Activated naive CD4-positive, alpha-beta T cell treated with anti-CD3 and anti-CD28 coated beads for 36 hours (primary cell): ENCODE measurements around the gene ADI1. TPM values are rescaled to one million over a fixed set of nuclear protein-coding genes. Genes with fewer than 3 reads are reported as not detected.
"Not testable (repeated sequence)": the region's sequence is repeated elsewhere in the genome, so short reads cannot be mapped to it uniquely, and the experiment has no call there.

Experiments
- CTCF ChIA-PET: fragments of 350-600 bp; sonication (Branson Sonifier 250); formaldehyde crosslinking; loops from one replicate; lab custom pipeline; 2021; ENCODE audit warnings: antibody characterized with exemption; lab: Charles Lee
- DNase-seq: peaks from one replicate; pipeline ENCODE4 v3.0.0-alpha.2; 2020
- H3K27ac Mint-ChIP-seq: one replicate; pipeline ENCODE4 v1.8.0; 2021; ENCODE audit warnings: mild to moderate bottlenecking, mixed read lengths
- H3K27me3 Mint-ChIP-seq: one replicate; pipeline ENCODE4 v1.8.0; 2021; ENCODE audit warnings: low read depth, mixed read lengths
- H3K36me3 Mint-ChIP-seq: one replicate; pipeline ENCODE4 v1.8.0; 2021; ENCODE audit warnings: low read depth, mixed read lengths
- H3K4me1 Mint-ChIP-seq: one replicate; pipeline ENCODE4 v1.8.0; 2021; ENCODE audit warnings: low read depth, mixed read lengths
- H3K4me3 Mint-ChIP-seq: one replicate; pipeline ENCODE4 v1.8.0; 2021; ENCODE audit warnings: mild to moderate bottlenecking, moderate library complexity, mixed read lengths
- H3K9me3 Mint-ChIP-seq: one replicate; pipeline ENCODE4 v1.8.0; 2021; ENCODE audit warnings: mixed read lengths
- intact Hi-C: fragments of 100-400 bp; cut with micrococcal nuclease; formaldehyde crosslinking; loops from one replicate; pipeline ENCODE4 v1.15.1; 2023
- total RNA-seq, 2 experiments: library from RNA; stranded (reverse); gene quantifications; one replicate each; pipeline ENCODE4 v1.2.3, GENCODE V29; 2021

ADI1 gene
- total RNA-seq, 2 experiments from 2014 or later = 45.6 to 49.8 TPM

DNA sequence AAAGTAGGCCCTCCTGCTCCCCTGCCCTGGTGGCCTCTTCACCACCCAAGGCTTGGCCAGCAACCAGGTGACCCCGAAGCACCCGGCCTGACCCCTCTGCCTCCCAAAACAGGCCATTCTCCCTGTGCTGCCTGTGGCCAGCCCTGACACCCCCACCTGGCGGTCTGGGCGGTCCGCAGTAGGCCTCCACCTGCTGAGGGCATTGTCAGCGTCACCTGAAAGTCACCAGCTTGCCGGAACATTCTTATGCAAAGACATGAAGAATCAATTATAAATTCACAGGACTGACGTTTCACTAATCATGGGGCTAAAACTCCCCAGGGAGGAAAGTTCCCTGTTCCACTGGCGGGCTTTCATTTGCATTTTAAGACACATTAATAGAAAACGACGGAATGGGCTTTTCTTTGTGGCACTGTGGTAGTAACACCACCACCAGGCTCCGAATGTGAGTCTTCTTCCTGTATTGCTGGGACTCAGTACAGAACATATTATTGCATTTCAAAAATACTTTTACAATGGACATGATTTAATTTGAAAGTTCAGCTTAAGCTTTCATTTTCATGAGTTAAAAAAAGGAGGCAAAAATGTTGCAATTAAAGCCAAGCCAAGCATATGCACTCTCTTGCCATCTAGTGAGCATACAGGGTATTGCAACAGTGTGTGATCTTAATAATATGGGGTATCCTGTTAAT is 57.4 kb downstream of the ADI1 start:
- peaks cover 10% of the 10 kb centered on the region for H3K36me3 Mint-ChIP-seq
- no peaks in the 10 kb centered on the region for H3K27me3 Mint-ChIP-seq
- H3K9me3 Mint-ChIP-seq = no peaks in the 10 kb centered on the region
- intact Hi-C loops = loop anchor here (1.0 to 10.0 kb wide), 7 partner anchors 38 to 1341 kb away; partner anchors contain the start of gene EIPR1
- DNase-seq = peak; percentile 66
- H3K4me3 Mint-ChIP-seq = no peak overlapping the region
- H3K4me1 Mint-ChIP-seq = peaks cover 13% of the 10 kb centered on the region
- CTCF ChIA-PET = interaction anchor here (0.7 to 7.1 kb wide), 13 partner anchors 9 to 190 kb away, joined by 3 to 44 read pairs (median 5); no protein-coding TSS in a partner anchor
- peak overlapping the region; percentile 79 for H3K27ac Mint-ChIP-seq

DNA sequence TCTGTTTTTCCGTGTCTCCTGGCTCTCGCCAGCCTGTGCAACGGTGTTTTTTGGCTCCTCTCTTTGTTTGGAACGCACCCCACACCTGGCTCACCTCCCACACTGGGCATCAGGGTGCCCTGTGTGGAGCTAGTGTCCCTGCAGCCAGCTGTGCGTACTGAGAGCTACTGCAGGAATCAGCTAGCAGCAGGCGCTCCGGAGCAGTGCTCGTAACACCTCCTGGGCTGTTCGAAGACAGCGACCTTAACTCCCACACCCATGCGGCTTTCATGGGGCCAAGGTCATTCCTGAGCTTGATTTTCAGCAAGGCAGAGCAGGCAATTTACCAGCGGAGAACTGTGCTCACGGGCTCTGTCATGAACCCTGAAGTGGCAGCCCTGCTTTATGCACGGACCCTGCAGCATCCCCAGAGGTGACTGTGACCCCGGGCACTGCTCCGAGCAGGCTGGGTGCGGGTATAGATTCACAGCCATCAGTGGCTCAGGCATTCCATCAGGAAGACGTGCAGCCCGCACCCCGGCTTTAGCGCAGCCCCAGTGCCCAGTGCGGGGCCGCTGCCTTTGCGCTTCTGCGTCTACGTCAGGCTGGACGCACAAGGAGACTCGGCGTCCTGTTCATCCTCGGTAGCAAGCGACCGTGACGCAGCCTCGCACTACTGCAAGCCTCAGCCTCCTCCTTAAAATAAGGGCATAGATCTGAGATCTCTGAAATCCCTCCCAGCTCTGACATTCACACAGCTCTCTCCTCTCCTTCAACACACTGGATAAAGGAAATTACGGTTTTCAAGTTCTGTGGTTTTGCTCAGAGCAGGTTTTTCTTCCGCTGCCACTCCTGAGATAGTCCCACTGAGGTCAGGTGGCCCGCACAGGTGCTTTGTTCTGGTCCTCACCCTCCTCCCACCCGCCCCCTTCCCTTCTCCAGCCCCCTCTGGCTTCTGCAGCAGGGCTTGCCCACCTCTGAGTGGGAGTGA is 58.2 kb downstream of the ADI1 start:
- H3K4me3 Mint-ChIP-seq = no peak overlapping the region
- no peaks in the 10 kb centered on the region for H3K9me3 Mint-ChIP-seq
- no peak for DNase-seq
- H3K36me3 Mint-ChIP-seq = peaks cover 14% of the 10 kb centered on the region
- CTCF ChIA-PET = interaction anchor here (1.0 to 7.1 kb wide), 7 partner anchors 9 to 191 kb away, joined by 3 to 44 read pairs (median 6); no protein-coding TSS in a partner anchor
- intact Hi-C loops = loop anchor here (5.0 to 10.0 kb wide), 2 partner anchors 286 to 459 kb away; no protein-coding TSS in a partner anchor
- peaks cover 13% of the 10 kb centered on the region for H3K4me1 Mint-ChIP-seq
- H3K27ac Mint-ChIP-seq = peak overlapping the region; percentile 79
- no peaks in the 10 kb centered on the region for H3K27me3 Mint-ChIP-seq

DNA sequence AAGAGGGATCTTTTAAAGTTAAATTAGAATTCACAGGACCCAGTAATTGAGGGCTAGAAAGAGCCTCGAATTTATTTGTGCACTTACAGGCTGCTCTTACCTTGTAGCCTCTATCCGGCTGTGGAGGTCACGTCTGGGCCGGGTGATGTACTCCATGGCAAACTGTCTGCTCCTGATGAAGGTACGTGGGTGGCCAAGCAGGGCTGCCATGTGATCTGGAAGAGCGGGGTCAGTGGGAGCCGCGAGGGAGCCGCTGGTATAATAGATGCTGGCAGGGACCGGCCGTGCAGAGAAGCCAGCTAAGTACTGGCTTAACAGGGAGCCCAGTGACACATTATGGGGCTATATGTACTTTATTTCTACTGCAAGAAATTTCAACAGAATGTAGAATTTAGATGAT is 59.2 kb downstream of the ADI1 start:
- peaks cover 17% of the 10 kb centered on the region for H3K36me3 Mint-ChIP-seq
- peaks cover 13% of the 10 kb centered on the region for H3K4me1 Mint-ChIP-seq
- H3K4me3 Mint-ChIP-seq = no peak overlapping the region
- CTCF ChIA-PET = interaction anchor here (1.4 to 7.1 kb wide), 3 partner anchors 20 to 192 kb away, joined by 3 to 44 read pairs (median 10); no protein-coding TSS in a partner anchor
- intact Hi-C loops = loop anchor here (5.0 to 10.0 kb wide), 2 partner anchors 285 to 458 kb away; no protein-coding TSS in a partner anchor
- no peaks in the 10 kb centered on the region for H3K9me3 Mint-ChIP-seq
- H3K27ac Mint-ChIP-seq = no peak overlapping the region
- no peak for DNase-seq
- no peaks in the 10 kb centered on the region for H3K27me3 Mint-ChIP-seq

DNA sequence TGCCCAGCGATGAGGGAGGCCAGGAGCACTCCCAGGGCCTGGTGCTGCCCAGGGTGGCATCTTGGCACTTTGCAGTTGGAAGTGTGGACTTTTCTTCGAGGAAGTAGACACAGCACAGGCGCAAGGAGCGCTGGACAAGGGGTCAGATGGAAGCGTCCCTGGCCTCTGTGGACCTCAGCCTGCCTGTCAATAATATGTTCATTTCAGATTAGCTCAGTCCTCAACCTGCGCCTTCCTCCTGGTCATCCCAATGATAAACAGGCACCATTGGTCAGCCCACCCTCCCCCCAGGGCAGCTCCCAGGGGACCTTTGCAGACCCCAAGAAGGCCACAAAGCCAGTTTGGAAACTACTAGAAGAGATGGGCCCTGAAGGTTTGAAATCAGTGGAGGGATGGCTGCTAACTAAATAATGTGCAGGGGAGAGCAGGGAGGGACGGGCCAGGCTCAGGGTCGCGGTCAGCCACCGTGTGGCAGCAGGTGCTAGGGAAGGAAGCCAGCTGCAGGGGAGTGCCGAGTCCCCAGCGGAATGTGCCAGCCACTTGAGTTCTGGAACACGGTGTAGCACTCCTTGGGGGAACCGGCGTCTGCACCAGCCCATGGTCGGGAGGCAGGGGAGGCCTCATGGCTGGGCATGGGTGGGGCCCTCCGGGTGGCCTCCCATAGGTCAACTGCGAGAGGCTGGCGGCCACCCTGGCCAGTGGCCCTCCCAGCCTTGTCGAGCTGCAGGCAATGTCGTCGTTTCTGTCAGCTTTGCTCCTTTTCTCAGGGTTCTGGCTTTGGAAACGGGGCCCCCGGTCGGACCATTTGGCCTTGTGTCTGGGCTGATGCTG is 59.9 kb downstream of the ADI1 start:
- Mint-ChIP-seq H3K36me3 (peaks cover 17% of the 10 kb centered on the region), H3K4me1 (peaks cover 13% of the 10 kb centered on the region), H3K9me3 (no peaks in the 10 kb centered on the region), H3K27me3 (no peaks in the 10 kb centered on the region), H3K4me3 (no peak overlapping the region), H3K27ac (no peak overlapping the region)
- CTCF ChIA-PET = interaction anchor here (1.4 to 7.1 kb wide), 2 partner anchors 36 to 192 kb away, joined by 3 to 44 read pairs; no protein-coding TSS in a partner anchor
- intact Hi-C loops = loop anchor here (5.0 to 10.0 kb wide), 2 partner anchors 285 to 457 kb away; no protein-coding TSS in a partner anchor
- no peak for DNase-seq

DNA sequence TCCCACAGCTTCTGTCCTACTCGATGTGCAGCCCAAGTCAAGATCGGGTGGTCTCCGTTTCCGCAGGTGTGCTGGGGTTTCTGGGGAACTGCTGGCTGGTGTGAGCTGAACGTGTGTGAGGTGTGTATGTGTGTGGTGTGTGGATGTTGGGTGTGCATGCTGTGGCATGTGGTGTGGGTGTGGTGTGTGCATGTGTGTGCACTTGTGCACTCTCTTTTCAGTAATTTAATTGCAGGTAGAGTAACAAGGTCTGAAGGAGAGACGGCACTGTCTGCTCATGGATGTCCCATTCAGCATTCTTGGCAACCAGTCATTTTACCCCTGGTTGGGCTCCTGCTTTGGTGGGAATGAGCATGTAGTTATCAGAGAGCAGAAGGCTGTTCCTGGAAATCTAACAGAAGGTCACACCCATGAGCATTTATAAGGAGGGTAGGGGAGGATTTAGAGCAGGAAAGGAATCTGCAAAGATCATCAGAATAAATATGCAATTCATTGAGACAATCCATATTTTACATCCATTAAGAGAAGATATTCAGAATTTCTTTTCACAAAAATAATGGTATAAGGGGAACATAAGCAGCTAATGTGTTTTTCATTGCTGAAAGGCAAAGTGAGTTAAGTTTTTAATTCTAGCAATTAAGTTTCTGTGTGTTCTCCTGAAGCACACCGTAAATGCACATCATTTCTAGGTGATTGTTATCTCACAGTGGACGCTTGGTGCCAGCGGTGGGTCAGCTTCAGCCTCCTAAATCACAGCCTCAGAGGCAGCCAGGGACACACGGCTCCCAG is 60.7 kb downstream of the ADI1 start:
- H3K27ac Mint-ChIP-seq = no peak overlapping the region
- CTCF ChIA-PET = interaction anchor here (7.1 kb wide), 1 partner anchor 35 kb away, joined by 44 read pairs; no protein-coding TSS in a partner anchor
- peaks cover 15% of the 10 kb centered on the region for H3K36me3 Mint-ChIP-seq

DNA sequence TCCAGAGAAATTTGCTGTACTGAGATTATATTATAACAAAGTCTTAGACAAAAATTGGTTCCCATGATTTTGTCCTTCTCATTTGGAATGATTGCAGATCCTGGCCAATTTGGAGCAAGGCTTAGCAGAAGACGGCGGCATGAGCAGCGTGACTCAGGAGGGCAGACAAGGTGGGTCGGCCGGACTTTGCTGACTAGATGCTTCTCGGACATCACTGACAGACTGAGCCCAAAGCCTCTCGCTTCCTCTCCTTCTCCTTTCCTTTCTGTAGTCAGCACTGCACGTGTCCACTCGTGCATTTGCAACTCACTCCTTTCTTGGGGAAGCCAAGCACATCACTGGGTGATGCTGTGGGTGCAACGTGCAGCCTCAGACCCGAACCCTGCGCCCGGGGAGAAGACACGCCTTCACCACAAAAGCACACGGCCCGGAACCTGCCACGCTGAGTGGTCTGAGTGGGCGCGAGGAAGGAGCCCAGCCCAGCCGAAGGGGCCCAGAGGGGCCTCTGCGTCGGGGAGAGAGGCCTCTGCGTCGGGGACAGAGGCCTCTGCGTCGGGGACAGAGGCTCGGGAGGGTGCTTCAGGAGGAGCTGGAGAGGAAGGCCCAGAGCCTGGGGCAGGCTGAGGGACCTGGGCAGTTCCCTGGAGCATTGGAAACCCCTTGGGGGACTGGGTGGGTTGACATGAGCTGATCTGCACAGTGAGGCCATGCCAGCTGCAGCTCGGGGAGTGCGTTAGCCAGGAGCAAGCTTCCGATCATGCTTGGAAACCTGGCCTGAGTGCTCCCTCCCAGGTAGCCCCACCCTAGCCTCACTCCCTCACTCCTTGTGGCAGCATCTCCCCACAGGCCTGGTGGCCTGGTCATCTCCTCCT is 61.6 kb downstream of the ADI1 start:
- CTCF ChIA-PET = interaction anchor here (7.1 kb wide), 1 partner anchor 34 kb away, joined by 44 read pairs; no protein-coding TSS in a partner anchor
- no peak for DNase-seq
- intact Hi-C loops = no loop called here
- no peak overlapping the region for H3K4me3 Mint-ChIP-seq
- no peak overlapping the region for H3K27ac Mint-ChIP-seq
- no peaks in the 10 kb centered on the region for H3K27me3 Mint-ChIP-seq
- H3K9me3 Mint-ChIP-seq = no peaks in the 10 kb centered on the region
- H3K36me3 Mint-ChIP-seq = peaks cover 13% of the 10 kb centered on the region
- H3K4me1 Mint-ChIP-seq = peaks cover 13% of the 10 kb centered on the region

More for the DNA sequence above, 60.7 kb downstream of the ADI1 start:
- Mint-ChIP-seq H3K27me3 (no peaks in the 10 kb centered on the region), H3K4me3 (no peak overlapping the region), H3K9me3 (no peaks in the 10 kb centered on the region), H3K4me1 (peaks cover 13% of the 10 kb centered on the region)
- no peak for DNase-seq
- intact Hi-C loops = no loop called here

DNA sequence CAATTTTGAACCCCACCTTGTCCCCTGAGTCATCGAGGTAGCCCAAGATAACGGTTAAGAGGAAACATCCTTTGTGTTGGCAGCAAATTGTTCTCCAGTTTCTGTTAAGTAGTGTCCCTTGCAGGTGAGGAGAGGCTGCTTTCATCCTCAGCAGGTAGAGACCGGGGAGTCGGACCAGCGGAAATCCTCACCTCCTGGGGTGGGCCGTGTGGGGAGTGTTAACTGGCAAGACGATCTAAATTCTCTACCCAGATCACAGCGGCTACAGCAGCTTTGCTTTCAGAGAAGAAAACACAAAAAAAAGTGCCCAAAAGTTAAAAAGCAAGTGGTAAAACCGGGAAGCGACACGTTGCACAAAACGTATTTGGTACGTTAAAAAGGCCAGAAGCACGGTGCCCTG is 63.2 kb downstream of the ADI1 start:
- CTCF ChIA-PET = no interaction called here
- no peaks in the 10 kb centered on the region for H3K9me3 Mint-ChIP-seq
- H3K27ac Mint-ChIP-seq = no peak overlapping the region
- no peak for DNase-seq
- H3K27me3 Mint-ChIP-seq = no peaks in the 10 kb centered on the region
- H3K4me1 Mint-ChIP-seq = peaks cover 4% of the 10 kb centered on the region
- no peak overlapping the region for H3K4me3 Mint-ChIP-seq
- intact Hi-C loops = no loop called here
- peaks cover 16% of the 10 kb centered on the region for H3K36me3 Mint-ChIP-seq

DNA sequence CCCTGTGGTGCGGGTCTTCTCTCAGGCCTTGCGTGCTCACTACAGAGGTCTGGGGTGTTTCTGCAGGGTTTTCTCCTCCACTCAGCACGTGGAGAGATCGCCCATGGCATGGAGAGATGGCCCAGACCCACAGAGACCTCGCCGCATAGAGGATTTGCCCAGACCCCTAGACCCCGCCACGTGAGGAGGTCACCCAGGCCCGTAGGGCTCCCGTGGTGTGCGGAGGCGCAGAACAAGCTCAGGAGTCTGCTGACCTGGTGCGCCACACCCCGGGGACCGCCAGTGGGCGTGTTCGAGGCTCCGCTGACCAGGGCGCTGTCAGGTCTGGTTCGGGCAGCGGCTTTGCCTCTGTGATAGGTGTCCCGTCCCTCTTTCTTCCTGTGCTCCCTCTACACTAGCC is 64.5 kb downstream of the ADI1 start:
- no peak overlapping the region for H3K27ac Mint-ChIP-seq
- H3K36me3 Mint-ChIP-seq = peaks cover 17% of the 10 kb centered on the region
- no peaks in the 10 kb centered on the region for H3K9me3 Mint-ChIP-seq
- no peak overlapping the region for H3K4me3 Mint-ChIP-seq
- CTCF ChIA-PET = no interaction called here
- no peaks in the 10 kb centered on the region for H3K27me3 Mint-ChIP-seq
- intact Hi-C loops = no loop called here
- DNase-seq = no peak
- H3K4me1 Mint-ChIP-seq = no peaks in the 10 kb centered on the region

DNA sequence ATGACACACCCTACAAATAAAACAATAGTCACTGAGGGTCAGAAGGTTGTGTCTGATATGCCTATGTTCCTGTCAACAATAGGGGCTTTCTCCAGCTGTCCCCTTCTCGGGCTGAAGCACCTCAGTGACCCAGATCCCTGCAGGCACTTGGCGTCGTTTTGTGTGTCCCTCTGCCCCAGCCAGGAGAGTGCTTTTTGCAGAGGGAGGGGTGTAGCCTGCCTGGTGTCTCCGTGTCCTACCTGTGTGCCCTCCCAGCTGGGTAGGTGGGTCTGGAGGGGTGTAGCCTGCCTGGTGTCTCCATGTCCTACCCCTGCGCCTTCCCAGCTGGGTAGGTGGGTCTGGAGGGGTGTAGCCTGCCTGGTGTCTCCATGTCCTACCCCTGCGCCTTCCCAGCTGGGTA is 65.3 kb downstream of the ADI1 start:
- H3K4me1 Mint-ChIP-seq, H3K27ac Mint-ChIP-seq, H3K27me3 Mint-ChIP-seq, intact Hi-C loops, CTCF ChIA-PET, H3K4me3 Mint-ChIP-seq, DNase-seq, H3K9me3 Mint-ChIP-seq: not testable (repeated sequence)
- peaks cover 20% of the 10 kb centered on the region for H3K36me3 Mint-ChIP-seq

DNA sequence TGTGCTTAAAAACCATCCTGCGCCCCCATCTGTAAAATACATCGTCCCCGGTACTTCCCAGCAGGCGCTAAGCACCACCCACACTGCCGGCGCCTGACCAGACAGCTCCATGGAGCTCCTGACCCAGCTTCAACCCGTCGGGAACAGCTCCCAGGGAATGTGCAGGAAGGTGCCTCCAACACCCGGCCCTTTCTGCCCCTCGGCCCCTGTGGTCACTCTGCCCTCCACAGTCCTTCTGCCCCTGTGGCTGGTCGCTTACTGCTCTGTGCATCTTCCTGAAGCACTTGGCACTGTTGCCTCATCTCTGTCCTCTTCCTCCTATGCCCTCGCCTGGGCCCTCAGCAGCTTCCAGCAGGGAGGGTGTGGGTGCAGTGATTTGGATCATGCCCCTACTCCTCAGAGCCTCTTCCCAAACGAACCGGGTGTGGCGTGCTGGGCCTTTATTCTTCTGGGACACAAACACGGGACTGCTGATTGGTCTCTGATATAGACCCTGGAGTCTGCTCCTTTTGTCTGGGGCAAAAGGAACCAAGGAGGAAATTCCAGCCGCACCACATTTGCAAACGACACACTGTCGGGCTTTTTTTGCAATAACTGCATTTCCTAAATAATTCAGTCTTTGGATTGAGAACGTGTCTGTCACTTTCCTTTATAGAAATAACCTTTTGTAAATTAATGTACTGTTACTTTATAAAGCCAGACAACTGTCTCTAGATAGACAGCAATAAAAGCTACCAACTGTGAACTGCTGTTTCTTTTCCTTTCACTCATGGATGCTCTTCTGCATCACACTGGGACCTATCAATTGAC is 65.9 kb downstream of the ADI1 start:
- intact Hi-C loops = no loop called here
- no peak for DNase-seq
- CTCF ChIA-PET = interaction anchor here (0.6 to 2.2 kb wide), 4 partner anchors 8 to 30 kb away, joined by 3 to 8 read pairs (median 4); no protein-coding TSS in a partner anchor
- Mint-ChIP-seq H3K36me3 (peaks cover 18% of the 10 kb centered on the region), H3K4me3 (no peak overlapping the region), H3K9me3 (no peaks in the 10 kb centered on the region), H3K4me1 (no peaks in the 10 kb centered on the region), H3K27ac (no peak overlapping the region), H3K27me3 (no peaks in the 10 kb centered on the region)
